SK-N-SH treated with all-trans-retinoic acid at 6 μM for 48 hours (cell line): ENCODE data around the gene FGF22.

ENCODE experiments used
- ATAC-seq: fragments of 200-7000 bp; cut with Tn5 transposase; 3 replicates; pipeline ENCODE4 v1.9.1; 2020; ENCODE audit warnings: mild to moderate bottlenecking, moderate library complexity
- ARNTL ChIP-seq: fragments of 450-650 bp; formaldehyde crosslinking; IDR thresholded peaks from 2 replicates; pipeline ENCODE4 v1.5.0; 2020; ENCODE audit warnings: low read depth, mild to moderate bottlenecking, moderate library complexity, borderline replicate concordance
- BACH2 ChIP-seq: fragments of 250-450 bp; sonication (Bioruptor Pico); IDR thresholded peaks from 2 replicates; pipeline ENCODE4 v1.9.0; 2021; ENCODE audit warnings: mild to moderate bottlenecking, borderline replicate concordance
- CREB5 ChIP-seq: fragments of 250-450 bp; sonication (Bioruptor Pico); IDR thresholded peaks from 2 replicates; pipeline ENCODE4 v1.5.1; 2020; ENCODE audit warnings: low read depth, mild to moderate bottlenecking, moderate library complexity
- ISL1 ChIP-seq: fragments of 250-450 bp; sonication (Bioruptor Pico); IDR thresholded peaks from 2 replicates; pipeline ENCODE4 v2.1.2; 2022; ENCODE audit warnings: mild to moderate bottlenecking, moderate library complexity
- OSR1 ChIP-seq: fragments of 250-450 bp; sonication (Bioruptor Pico); IDR thresholded peaks from 2 replicates; pipeline ENCODE4 v1.8.0; 2022; ENCODE audit warnings: moderate library complexity, mild to moderate bottlenecking, inconsistent platforms
- PATZ1 ChIP-seq: fragments of 250-450 bp; sonication (Bioruptor Pico); IDR thresholded peaks from 2 replicates; pipeline ENCODE4 v1.8.0; 2020; ENCODE audit warnings: mild to moderate bottlenecking, moderate library complexity, borderline replicate concordance
- POU6F1 ChIP-seq: fragments of 250-450 bp; sonication (Bioruptor Pico); IDR thresholded peaks from 2 replicates; pipeline ENCODE4 v1.8.0; 2021; ENCODE audit warnings: low read depth, mild to moderate bottlenecking, moderate library complexity, borderline replicate concordance
- RARB ChIP-seq: fragments of 250-450 bp; sonication (Bioruptor Pico); IDR thresholded peaks from 2 replicates; pipeline ENCODE4 v1.8.0; 2021; ENCODE audit warnings: mild to moderate bottlenecking, moderate library complexity
- TOX ChIP-seq: fragments of 250-450 bp; sonication (Bioruptor Pico); IDR thresholded peaks from 2 replicates; pipeline ENCODE4 v1.8.0; 2021; ENCODE audit warnings: mild to moderate bottlenecking, moderate library complexity, borderline replicate concordance
- TSHZ2 ChIP-seq: fragments of 250-450 bp; sonication (Bioruptor Pico); IDR thresholded peaks from 2 replicates; pipeline ENCODE4 v1.5.0; 2020; ENCODE audit warnings: mild to moderate bottlenecking, moderate library complexity
- ZC3H10 ChIP-seq: fragments of 250-450 bp; sonication (Bioruptor Pico); IDR thresholded peaks from 2 replicates; pipeline ENCODE4 v1.5.1; 2021; ENCODE audit warnings: mild to moderate bottlenecking, moderate library complexity
- ZFP3 ChIP-seq: fragments of 250-450 bp; sonication (Bioruptor Pico); IDR thresholded peaks from 2 replicates; pipeline ENCODE4 v1.5.0; 2020; ENCODE audit warnings: mild to moderate bottlenecking, moderate library complexity
- ZNF565 ChIP-seq: fragments of 450-650 bp; formaldehyde crosslinking; conservative IDR thresholded peaks from 2 replicates; pipeline ENCODE4 v1.5.0; 2020; ENCODE audit warnings: low read depth, mild to moderate bottlenecking, moderate library complexity
- ZNF70 ChIP-seq: fragments of 450-650 bp; formaldehyde crosslinking; IDR thresholded peaks from 2 replicates; pipeline ENCODE4 v1.5.0; 2020; ENCODE audit warnings: mild to moderate bottlenecking, moderate library complexity
- ZNF8 ChIP-seq: fragments of 450-650 bp; formaldehyde crosslinking; IDR thresholded peaks from 2 replicates; pipeline ENCODE4 v1.5.0; 2020; ENCODE audit warnings: mild to moderate bottlenecking, moderate library complexity

The FGF22 gene

GRCh38 chr19:682678-683320 lies 43.1 kb downstream of the FGF22 start (continued):
- TF ChIP-seq CREB5 (CRISPR knock-in tag) (no peak), TOX (CRISPR knock-in tag) (no peak), ISL1 (no peak), TSHZ2 (no peak), BACH2 (CRISPR knock-in tag) (no peak)

- no peak for TF ChIP-seq ARNTL (CRISPR knock-in tag)
- no peak for TF ChIP-seq CREB5 (CRISPR knock-in tag)
- no peak for TF ChIP-seq BACH2 (CRISPR knock-in tag)
- TF ChIP-seq OSR1 (CRISPR knock-in tag): no peak
- no peak for TF ChIP-seq ZNF8 (CRISPR knock-in tag)
- TF ChIP-seq ZFP3 (CRISPR knock-in tag): no peak
- TF ChIP-seq POU6F1 (CRISPR knock-in tag): no peak
- TF ChIP-seq ZNF70 (CRISPR knock-in tag): no peak
- no peak for TF ChIP-seq ZC3H10 (CRISPR knock-in tag)
- no peak for TF ChIP-seq ZNF565 (CRISPR knock-in tag)
- TF ChIP-seq PATZ1 (CRISPR knock-in tag): no peak
- TF ChIP-seq, all 23 proteins: peak for 0
- ATAC-seq: no peak
These were observed 45.8 kb downstream of the FGF22 start for GRCh38 chr19:685454-685931.

- no peak for ATAC-seq
- no peak for TF ChIP-seq BACH2 (CRISPR knock-in tag)
- TF ChIP-seq RARB (CRISPR knock-in tag): no peak
- TF ChIP-seq ARNTL (CRISPR knock-in tag): no peak
These were observed 47.1 kb downstream of the FGF22 start for GRCh38 chr19:686589-687297.

- ATAC-seq: no peak
- TF ChIP-seq BACH2 (CRISPR knock-in tag) (no peak), OSR1 (CRISPR knock-in tag) (no peak)
These were observed 48.0 kb downstream of the FGF22 start for GRCh38 chr19:687569-688166.
